GM12873 (cell line): ENCODE measurements around the gene CEMIP2.

Source experiments
- CTCF ChIP-seq: IDR thresholded peaks from 2 replicates; pipeline ENCODE4 v1.5.1; 2012; ENCODE audit warnings: low read depth, mild to moderate bottlenecking, moderate library complexity, low read length, control low read depth; ENCODE audit not compliant: insufficient read depth; ENCODE audit errors: missing control alignments

The CEMIP2 gene

GRCh38 chr9:71769175-71770161 lies 1.2 kb upstream of the CEMIP2 start:
- no peak for TF ChIP-seq CTCF

- TF ChIP-seq CTCF: no peak
Observed at GRCh38 chr9:71767776-71768321, 464 bp downstream of the CEMIP2 start.

GRCh38 chr9:71767163-71767775 lies 1.0 kb downstream of the CEMIP2 start:
- TF ChIP-seq CTCF: no peak

GRCh38 chr9:71766663-71767062 lies 1.6 kb downstream of the CEMIP2 start:
- TF ChIP-seq CTCF: no peak

GRCh38 chr9:71765693-71766092 lies 2.6 kb downstream of the CEMIP2 start:
- no peak for TF ChIP-seq CTCF

- no peak for TF ChIP-seq CTCF
Observed at GRCh38 chr9:71764891-71765290, 3.4 kb downstream of the CEMIP2 start.

GRCh38 chr9:71764463-71764862 lies 3.9 kb downstream of the CEMIP2 start:
- TF ChIP-seq CTCF: no peak
